ENCODE data around the gene VAMP4.

DNA sequence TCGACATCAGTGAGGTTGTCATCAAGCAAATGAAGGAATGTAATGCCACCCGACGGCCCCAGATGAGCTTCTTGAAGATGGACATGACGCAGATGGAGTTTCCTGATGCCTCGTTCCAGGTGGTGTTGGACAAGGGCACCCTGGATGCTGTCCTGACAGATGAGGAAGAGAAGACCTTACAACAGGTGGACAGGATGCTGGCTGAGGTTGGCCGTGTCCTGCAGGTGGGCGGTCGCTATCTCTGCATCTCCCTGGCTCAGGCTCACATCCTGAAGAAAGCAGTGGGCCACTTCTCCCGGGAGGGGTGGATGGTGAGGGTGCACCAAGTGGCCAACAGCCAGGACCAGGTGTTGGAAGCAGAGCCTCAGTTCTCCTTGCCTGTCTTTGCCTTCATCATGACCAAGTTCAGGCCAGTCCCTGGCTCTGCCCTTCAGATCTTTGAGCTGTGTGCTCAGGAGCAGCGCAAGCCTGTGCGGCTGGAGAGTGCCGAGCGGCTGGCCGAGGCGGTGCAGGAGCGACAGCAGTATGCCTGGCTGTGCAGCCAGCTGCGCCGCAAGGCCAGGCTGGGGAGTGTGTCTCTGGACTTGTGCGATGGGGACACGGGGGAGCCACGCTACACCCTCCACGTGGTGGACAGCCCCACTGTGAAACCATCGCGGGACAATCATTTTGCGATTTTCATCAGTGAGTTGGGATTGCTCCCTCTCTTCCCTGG lies 42.1 kb upstream of the VAMP4 start:
- TF ChIP-seq, protein P1, sequence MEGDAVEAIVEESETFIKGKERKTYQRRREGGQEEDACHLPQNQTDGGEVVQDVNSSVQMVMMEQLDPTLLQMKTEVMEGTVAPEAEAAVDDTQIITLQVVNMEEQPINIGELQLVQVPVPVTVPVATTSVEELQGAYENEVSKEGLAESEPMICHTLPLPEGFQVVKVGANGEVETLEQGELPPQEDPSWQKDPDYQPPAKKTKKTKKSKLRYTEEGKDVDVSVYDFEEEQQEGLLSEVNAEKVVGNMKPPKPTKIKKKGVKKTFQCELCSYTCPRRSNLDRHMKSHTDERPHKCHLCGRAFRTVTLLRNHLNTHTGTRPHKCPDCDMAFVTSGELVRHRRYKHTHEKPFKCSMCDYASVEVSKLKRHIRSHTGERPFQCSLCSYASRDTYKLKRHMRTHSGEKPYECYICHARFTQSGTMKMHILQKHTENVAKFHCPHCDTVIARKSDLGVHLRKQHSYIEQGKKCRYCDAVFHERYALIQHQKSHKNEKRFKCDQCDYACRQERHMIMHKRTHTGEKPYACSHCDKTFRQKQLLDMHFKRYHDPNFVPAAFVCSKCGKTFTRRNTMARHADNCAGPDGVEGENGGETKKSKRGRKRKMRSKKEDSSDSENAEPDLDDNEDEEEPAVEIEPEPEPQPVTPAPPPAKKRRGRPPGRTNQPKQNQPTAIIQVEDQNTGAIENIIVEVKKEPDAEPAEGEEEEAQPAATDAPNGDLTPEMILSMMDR (IDR thresholded peaks at IDR 0.05): no peak
- TF ChIP-seq ZFX (IDR thresholded peaks at IDR 0.05; ENCODE audit: borderline replicate concordance): no peak
